Natural killer cell (primary cell): Measurements from ENCODE around the gene CCDC7. TPM values are rescaled to one million over a fixed set of nuclear protein-coding genes. Genes with fewer than 3 reads are reported as not detected.
"Not testable (repeated sequence)": the region's sequence is repeated elsewhere in the genome, so short reads cannot be mapped to it uniquely, and the experiment has no call there.

Experiments
- ATAC-seq, 3 donors: fragments of 150-1000 bp in 2 of 3; fragments of 200-7000 bp in 1 of 3; cut with Tn5 transposase; 1 replicate in 1 of 3; 2 replicates in 2 of 3; pipeline ENCODE4 v1.10.0; 2021; ENCODE audit warnings: mild to moderate bottlenecking in 2 of 3, moderate library complexity in 2 of 3
- DNase-seq, 2 donors: peaks; one replicate each; pipeline versions ENCODE4 v3.0.0 to v3.0.0-alpha.2; 2013 to 2021; ENCODE audit warnings: mixed read lengths in 1 of 2
- H3K27ac ChIP-seq: one replicate; pipeline ENCODE4 v1.5.1; 2013; ENCODE audit warnings: mild to moderate bottlenecking, low read length
- H3K27me3 ChIP-seq: one replicate; pipeline ENCODE4 v1.6.1; 2013; ENCODE audit warnings: low read length; ENCODE audit not compliant: control insufficient read depth, insufficient read depth
- H3K36me3 ChIP-seq: one replicate; pipeline ENCODE4 v1.6.1; 2013; ENCODE audit warnings: low read length; ENCODE audit not compliant: control insufficient read depth, insufficient read depth
- H3K4me1 ChIP-seq: one replicate; pipeline ENCODE4 v1.6.1; 2013; ENCODE audit warnings: low read length; ENCODE audit not compliant: control insufficient read depth, insufficient read depth
- H3K4me3 ChIP-seq: one replicate; pipeline ENCODE4 v1.5.1; 2013; ENCODE audit warnings: low read length
- H3K9me3 ChIP-seq: one replicate; pipeline ENCODE4 v1.6.1; 2013; ENCODE audit warnings: low read length; ENCODE audit not compliant: control insufficient read depth, insufficient read depth
- H3K27ac Mint-ChIP-seq, 2 donors: one replicate each; pipeline ENCODE4 v1.8.0; 2022; ENCODE audit warnings: mild to moderate bottlenecking in 2 of 2, mixed read lengths in 2 of 2, moderate library complexity in 1 of 2
- H3K27me3 Mint-ChIP-seq, 2 donors: one replicate each; pipeline ENCODE4 v1.8.0; 2022; ENCODE audit warnings: low read depth in 2 of 2, mixed read lengths in 2 of 2
- H3K36me3 Mint-ChIP-seq: one replicate; pipeline ENCODE4 v1.8.0; 2022; ENCODE audit warnings: mixed read lengths
- H3K4me1 Mint-ChIP-seq, 2 donors: one replicate each; pipeline ENCODE4 v1.8.0; 2022; ENCODE audit warnings: mixed read lengths in 2 of 2
- H3K4me3 Mint-ChIP-seq: one replicate; pipeline ENCODE4 v1.8.0; 2022; ENCODE audit warnings: mild to moderate bottlenecking, moderate library complexity, mixed read lengths
- H3K9me3 Mint-ChIP-seq, 2 donors: one replicate each; pipeline ENCODE4 v1.8.0; 2022; ENCODE audit warnings: mixed read lengths in 2 of 2
- CTCF ChIP-seq: fragments of 200-600 bp; IDR thresholded peaks from one replicate; pipeline ENCODE4 v1.8.0; 2022; ENCODE audit warnings: antibody characterized with exemption
- WGBS: methylation state at CpG from one replicate; pipeline ENCODE4 v1.1.7; 2013; ENCODE audit warnings: missing lambda C conversion rate; ENCODE audit not compliant: insufficient coverage; 5-methylcytosine and 5-hydroxymethylcytosine counted together
- intact Hi-C: fragments of 100-400 bp; cut with micrococcal nuclease; formaldehyde crosslinking; loops from one replicate; pipeline ENCODE4 v1.14.2; 2022
- total RNA-seq, 4 donors: library from RNA; stranded (reverse); fragments of 120-200 nt in 1 of 4; gene quantifications; one replicate each; pipeline versions ENCODE4 v1.2.3 to v1.2.4, GENCODE V29; 2013 to 2022

The CCDC7 gene
- total RNA-seq, 3 donors from 2014 or later (not counting 1 experiment from before 2014, with no cell fraction given) = 39.0 to 51.1 (median 42.8) TPM

- peaks cover 0 to 5% of the 10 kb centered on the region in 2 donors for H3K4me1 Mint-ChIP-seq
- 75% methylated on average over 2 of the region's 2 CpGs for WGBS
- H3K4me3 ChIP-seq = no peak overlapping the region
- no peaks in the 10 kb centered on the region for H3K4me1 ChIP-seq
- no peaks in the 10 kb centered on the region for H3K27me3 ChIP-seq
- H3K27ac ChIP-seq = no peak overlapping the region
- no peaks in the 10 kb centered on the region for H3K27me3 Mint-ChIP-seq
- peaks cover 9% of the 10 kb centered on the region for H3K9me3 ChIP-seq
- H3K27ac Mint-ChIP-seq = no peak overlapping the region
- H3K9me3 Mint-ChIP-seq = peaks cover 5% of the 10 kb centered on the region in 2 donors
- no peak for TF ChIP-seq CTCF
- peaks cover 29% of the 10 kb centered on the region for H3K36me3 Mint-ChIP-seq
- H3K36me3 ChIP-seq = peaks cover 2% of the 10 kb centered on the region
- H3K4me3 Mint-ChIP-seq = no peak overlapping the region
- no peak for DNase-seq
- no peak for ATAC-seq
- intact Hi-C loops = no loop called here
Measured at GRCh38 chr10:32600317-32600716, 154.4 kb downstream of the CCDC7 start.

GRCh38 chr10:32601562-32601961, 155.6 kb downstream of the CCDC7 start:
- H3K36me3 ChIP-seq, H3K4me3 ChIP-seq, H3K4me1 Mint-ChIP-seq, H3K4me3 Mint-ChIP-seq, H3K27me3 ChIP-seq, H3K9me3 Mint-ChIP-seq, H3K9me3 ChIP-seq, DNase-seq, H3K27ac Mint-ChIP-seq, ATAC-seq, H3K27ac ChIP-seq, intact Hi-C loops, H3K27me3 Mint-ChIP-seq, H3K4me1 ChIP-seq: not testable (repeated sequence)
- WGBS = 91% methylated on average over 3 of the region's 3 CpGs
- peaks cover 26% of the 10 kb centered on the region for H3K36me3 Mint-ChIP-seq

GRCh38 chr10:32605787-32606186, 159.8 kb downstream of the CCDC7 start:
- H3K27me3 ChIP-seq = no peaks in the 10 kb centered on the region
- Mint-ChIP-seq H3K9me3 (peaks cover 2% of the 10 kb centered on the region in 2 donors), H3K4me3 (no peak overlapping the region), H3K4me1 (no peaks in the 10 kb centered on the region), H3K27ac (no peak overlapping the region), H3K36me3 (peaks cover 11% of the 10 kb centered on the region), H3K27me3 (no peaks in the 10 kb centered on the region)
- H3K4me1 ChIP-seq = no peaks in the 10 kb centered on the region
- ATAC-seq (no peak), DNase-seq (no peak)
- no peak overlapping the region for H3K4me3 ChIP-seq
- no peak overlapping the region for H3K27ac ChIP-seq
- peaks cover 9% of the 10 kb centered on the region for H3K9me3 ChIP-seq
- peaks cover 3% of the 10 kb centered on the region for H3K36me3 ChIP-seq
- intact Hi-C loops = no loop called here
- TF ChIP-seq CTCF = no peak
- 82% methylated on average over 2 of the region's 2 CpGs for WGBS

- H3K4me1 Mint-ChIP-seq, H3K4me3 Mint-ChIP-seq, H3K9me3 ChIP-seq, H3K36me3 ChIP-seq, H3K27me3 Mint-ChIP-seq, DNase-seq, H3K27ac ChIP-seq, H3K27me3 ChIP-seq, ATAC-seq, intact Hi-C loops, H3K4me1 ChIP-seq, H3K4me3 ChIP-seq, H3K27ac Mint-ChIP-seq: not testable (repeated sequence)
- H3K9me3 Mint-ChIP-seq = peaks cover 7 to 13% of the 10 kb centered on the region in 2 donors
- H3K36me3 Mint-ChIP-seq = peaks cover 41% of the 10 kb centered on the region
- no CpG with 5 or more reads among the region's 2 CpGs for WGBS
Measured at GRCh38 chr10:32610543-32610942, 164.6 kb downstream of the CCDC7 start.
